Measurements from ENCODE around the gene ANKS1B.

Gene ANKS1B

DNA sequence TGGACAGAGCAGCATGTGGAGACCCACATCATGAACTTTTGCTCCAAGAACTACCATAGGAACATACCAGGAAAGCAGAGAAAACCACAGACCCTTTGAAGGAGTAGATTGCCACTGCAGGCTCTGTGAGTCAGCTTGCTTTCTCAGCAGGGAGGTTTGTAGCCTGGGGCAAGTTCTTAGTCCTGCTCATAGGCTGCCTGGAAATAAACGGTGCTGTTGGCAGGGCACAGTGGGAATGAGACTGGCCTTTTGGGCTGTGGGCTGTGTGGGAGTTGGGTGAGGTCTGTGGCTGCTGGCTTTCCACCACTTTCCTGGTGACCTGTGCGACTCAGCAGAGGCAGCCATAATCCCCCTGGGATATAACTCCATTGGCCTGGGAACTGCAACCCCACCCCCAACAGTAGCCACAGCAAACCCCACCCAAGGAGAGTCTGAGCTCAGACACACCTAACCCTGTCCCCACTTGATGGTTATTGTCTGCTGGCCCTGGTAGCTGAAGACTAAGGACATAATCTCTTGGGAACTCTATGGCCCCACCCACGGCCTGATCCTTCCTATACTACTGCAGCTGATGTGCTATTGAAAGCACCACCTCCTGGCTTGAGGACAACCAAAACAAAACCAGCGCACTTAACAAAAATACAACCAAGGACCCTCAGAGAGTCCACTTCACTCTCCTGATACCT, 529.2 kb downstream of the ANKS1B start:
- no peak for DNase-seq (ENCODE audit: low read depth in 2 of 2, low spot score in 1 of 2)

GRCh38 chr12:99454539-99455172, 530.1 kb downstream of the ANKS1B start:
- no peak for DNase-seq (ENCODE audit: low read depth in 2 of 2, low spot score in 1 of 2)

GRCh38 chr12:99453836-99454538, 530.7 kb downstream of the ANKS1B start:
- no peak for DNase-seq (ENCODE audit: low read depth in 2 of 2, low spot score in 1 of 2)

DNA sequence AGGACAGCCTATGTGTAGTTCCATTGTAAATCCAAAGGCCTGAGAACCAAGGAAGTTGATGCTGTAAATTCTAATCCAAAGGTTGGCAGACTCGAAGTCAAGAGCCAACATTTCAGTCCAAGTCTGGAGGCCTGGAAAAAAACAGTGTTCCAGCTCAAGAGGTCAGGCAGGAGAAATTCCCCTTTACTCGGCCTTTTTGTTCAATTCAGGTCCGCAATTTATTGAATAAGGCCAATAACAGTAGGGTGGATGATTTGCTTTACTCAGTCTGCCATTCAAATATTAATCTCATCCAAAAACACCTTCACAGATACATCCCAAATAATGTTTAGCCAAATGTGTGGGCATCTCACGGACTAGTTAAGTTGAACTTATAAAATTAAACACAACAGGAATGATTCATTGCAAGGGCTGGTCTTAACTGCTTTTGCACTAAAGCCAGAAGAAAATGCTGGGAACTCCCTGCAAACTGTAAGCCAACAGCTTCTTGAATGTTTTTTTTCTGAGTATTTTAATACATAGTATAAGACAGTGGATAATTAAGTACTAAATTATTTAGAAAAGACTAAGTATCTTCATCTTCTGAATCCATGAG, 534.6 kb downstream of the ANKS1B start:
- no peak for DNase-seq (ENCODE audit: low read depth in 2 of 2, low spot score in 1 of 2)

- no peak for DNase-seq (ENCODE audit: low read depth in 2 of 2, low spot score in 1 of 2)
Measured at GRCh38 chr12:99444859-99445316, 539.8 kb downstream of the ANKS1B start.

DNA sequence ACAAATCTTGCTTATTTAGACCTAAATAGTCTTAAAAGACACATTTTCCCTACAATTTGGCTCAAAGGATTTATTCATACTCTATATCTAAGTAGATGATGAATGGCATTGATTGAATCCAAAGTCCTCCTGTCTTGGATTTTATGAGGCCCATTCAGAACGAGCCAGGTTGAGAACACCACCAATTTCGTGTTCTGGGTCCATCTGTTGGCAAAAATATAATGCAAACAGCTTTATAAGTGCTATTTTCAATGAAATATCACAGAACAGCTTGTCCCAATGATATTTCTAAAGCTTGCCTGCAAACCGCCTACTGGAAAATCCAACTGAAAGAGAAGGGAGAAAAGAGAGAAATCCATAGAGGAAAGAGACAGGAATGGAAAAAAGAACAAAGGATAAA, 542.0 kb downstream of the ANKS1B start:
- no peak for DNase-seq (ENCODE audit: low read depth in 2 of 2, low spot score in 1 of 2)

GRCh38 chr12:99439399-99439798, 545.3 kb downstream of the ANKS1B start:
- DNase-seq (ENCODE audit: low read depth in 2 of 2, low spot score in 1 of 2) = no peak

DNA sequence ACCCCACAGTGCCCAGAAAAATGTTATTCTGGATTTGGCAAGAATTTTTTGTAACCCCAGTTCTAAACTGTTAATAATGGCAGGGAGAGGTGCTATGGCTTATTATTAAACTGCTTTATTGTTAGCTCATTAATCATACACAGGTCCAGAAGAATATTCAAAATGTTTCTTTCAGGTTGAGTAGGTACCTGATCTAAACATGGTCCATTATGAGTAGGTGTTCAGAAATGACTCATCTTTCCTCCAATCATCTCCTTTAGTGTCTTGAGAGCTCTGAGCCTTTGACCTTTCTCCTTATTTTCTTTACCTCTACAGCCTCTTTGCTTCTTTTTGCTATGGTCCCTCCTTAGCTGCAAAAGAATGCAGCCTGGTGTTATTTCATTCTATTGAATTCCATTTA, 548.2 kb downstream of the ANKS1B start:
- DNase-seq (ENCODE audit: low read depth in 2 of 2, low spot score in 1 of 2) = no peak

DNA sequence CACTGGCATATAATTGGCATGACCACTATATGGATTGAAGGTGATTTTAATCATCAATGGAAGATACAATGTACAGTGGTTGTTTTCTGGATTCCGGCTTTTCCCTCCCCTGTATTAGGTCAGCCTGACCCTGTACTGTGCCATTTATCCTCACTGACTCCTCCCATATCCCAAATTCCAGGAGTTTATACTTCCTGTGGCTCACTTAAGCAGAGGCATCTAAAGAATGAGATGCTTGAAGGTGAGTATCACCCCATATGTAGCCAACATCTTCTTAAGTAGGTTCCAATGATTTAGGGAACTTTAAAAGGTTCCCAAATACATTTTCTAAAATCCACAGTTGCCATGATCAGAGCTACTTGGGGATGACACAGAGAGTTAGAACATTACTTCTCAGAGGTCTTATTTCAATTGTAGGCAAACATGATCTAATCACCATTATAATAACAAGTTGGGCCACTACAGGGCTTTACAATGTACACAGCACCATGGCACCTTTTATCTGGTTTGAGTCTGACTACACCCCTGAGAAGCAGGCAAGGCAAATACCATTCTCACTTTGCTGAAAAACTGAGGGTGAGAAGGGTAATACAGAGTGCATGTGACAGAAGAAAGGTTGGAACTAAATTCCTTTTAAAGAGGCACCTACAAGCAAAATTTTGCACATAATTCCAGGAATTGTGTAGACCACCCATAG, 549.5 kb downstream of the ANKS1B start:
- DNase-seq (ENCODE audit: low read depth in 2 of 2, low spot score in 1 of 2) = no peak

GRCh38 chr12:99433155-99433554, 551.6 kb downstream of the ANKS1B start:
- no peak for DNase-seq (ENCODE audit: low read depth in 2 of 2, low spot score in 1 of 2)

DNA sequence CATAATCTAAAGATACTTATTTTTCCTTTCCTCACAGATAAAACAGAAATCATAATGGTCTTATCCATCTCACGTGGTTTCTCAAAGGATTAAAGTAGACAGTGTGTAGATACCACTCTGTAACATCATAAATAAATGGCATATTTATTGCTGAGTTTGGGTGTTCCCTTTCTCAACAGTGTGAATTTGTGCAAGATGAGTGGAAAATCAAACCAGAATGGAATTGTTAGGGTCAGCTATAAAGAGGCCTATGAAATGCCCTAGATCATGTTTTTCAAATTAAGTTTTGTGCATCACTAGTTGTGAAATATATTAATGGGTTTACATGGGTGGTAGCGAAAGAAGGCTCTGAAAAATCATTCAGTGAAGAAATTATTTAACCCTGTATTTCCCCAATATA, 553.5 kb downstream of the ANKS1B start:
- DNase-seq (ENCODE audit: low read depth in 2 of 2, low spot score in 1 of 2) = no peak

DNA sequence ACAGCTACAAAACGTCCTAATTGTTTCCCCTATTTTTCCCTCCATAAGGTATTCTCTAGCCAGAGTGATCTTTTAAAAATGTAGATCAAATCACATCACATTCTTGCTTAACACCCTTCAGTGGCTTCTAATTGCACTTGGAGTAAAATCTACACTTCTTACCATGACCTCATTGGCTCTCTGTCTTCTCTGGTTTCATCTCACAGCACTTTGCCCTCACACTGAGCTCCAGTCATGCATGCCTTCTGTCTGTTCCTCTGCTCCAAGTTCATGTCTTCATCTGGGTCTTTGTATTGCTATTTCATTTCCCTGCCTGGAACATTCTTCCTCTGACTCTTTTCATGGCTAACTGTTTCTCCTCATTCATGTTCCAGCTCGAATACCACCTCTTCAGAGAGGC, 557.6 kb downstream of the ANKS1B start:
- DNase-seq (ENCODE audit: low read depth in 2 of 2, low spot score in 1 of 2) = no peak

DNA sequence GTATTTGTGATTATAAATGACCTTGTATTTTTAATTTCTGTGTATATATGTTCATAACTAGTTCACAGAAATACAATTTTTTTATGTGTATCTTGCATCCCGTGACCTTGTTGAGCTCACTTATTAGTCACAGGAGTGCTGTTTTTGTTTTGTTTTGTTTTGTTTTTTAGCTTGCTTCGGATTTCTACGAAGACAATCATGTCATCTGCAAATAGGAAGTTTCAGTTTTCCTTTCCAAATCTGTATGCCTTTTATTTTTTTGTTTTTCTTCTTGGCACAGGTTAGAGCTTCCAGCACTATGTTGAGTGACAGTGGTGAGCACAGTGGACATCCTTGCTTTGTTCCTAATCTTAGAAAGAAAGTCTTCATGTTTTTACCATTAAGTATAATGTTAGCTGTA, 566.4 kb downstream of the ANKS1B start:
- no peak for DNase-seq (ENCODE audit: low read depth in 2 of 2, low spot score in 1 of 2)

- no peak for DNase-seq (ENCODE audit: low read depth in 2 of 2, low spot score in 1 of 2)
Measured at GRCh38 chr12:99413751-99414150, 571.0 kb downstream of the ANKS1B start.

GRCh38 chr12:99393763-99394162, 591.0 kb downstream of the ANKS1B start:
- DNase-seq (ENCODE audit: low read depth in 2 of 2, low spot score in 1 of 2) = no peak

GRCh38 chr12:99392091-99392850, 592.5 kb downstream of the ANKS1B start:
- DNase-seq (ENCODE audit: low read depth in 2 of 2, low spot score in 1 of 2) = no peak

- DNase-seq (ENCODE audit: low read depth in 2 of 2, low spot score in 1 of 2) = no peak
Measured at GRCh38 chr12:99390707-99391106, 594.0 kb downstream of the ANKS1B start.

- no peak for DNase-seq (ENCODE audit: low read depth in 2 of 2, low spot score in 1 of 2)
Measured at GRCh38 chr12:99389751-99390150, 595.0 kb downstream of the ANKS1B start.

GRCh38 chr12:99388671-99389195, 596.0 kb downstream of the ANKS1B start:
- DNase-seq (ENCODE audit: low read depth in 2 of 2, low spot score in 1 of 2) = no peak

DNA sequence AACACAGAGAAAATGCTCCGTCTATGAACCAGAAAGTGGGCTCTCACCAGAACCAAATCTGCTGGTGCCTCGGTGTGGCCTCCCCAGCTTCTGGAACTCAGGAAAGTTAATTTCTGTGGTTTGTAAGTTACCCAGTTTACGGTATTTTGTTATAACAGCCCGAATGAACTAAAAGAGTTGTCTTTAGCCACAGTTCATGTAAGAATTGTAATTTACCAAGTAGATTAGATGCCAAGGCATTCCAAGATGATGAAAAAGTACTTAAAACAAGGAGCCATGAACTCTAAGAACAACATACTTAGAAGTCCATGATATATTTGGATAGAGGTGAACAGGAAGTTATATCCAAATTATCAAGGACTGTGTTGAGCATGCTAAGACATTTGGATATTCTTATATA, 597.1 kb downstream of the ANKS1B start:
- no peak for DNase-seq (ENCODE audit: low read depth in 2 of 2, low spot score in 1 of 2)

All from stimulated activated CD8-positive, alpha-beta memory T cell treated with anti-CD3 and anti-CD28 coated beads, Interleukin-4, amount 100 ng/mL, for 1 hour (primary cell).